Testis (tissue), 3 donors: ENCODE results near the gene PGLYRP2. TPM values are rescaled to one million over a fixed set of nuclear protein-coding genes. Genes with fewer than 3 reads are reported as not detected.

ENCODE experiments used
- DNase-seq: peaks from one replicate; pipeline ENCODE4 v3.0.0-alpha.2; 2019
- H3K27ac ChIP-seq, 2 donors: fragments of 200-600 bp; sonication (generic); one replicate each; pipeline ENCODE4 v1.5.1; 2019
- H3K27me3 ChIP-seq: fragments of 200-600 bp; sonication (generic); one replicate; pipeline ENCODE4 v1.5.1; 2019
- H3K36me3 ChIP-seq: fragments of 200-600 bp; sonication (generic); one replicate; pipeline ENCODE4 v1.5.1; 2017; ENCODE audit warnings: low read depth; ENCODE audit errors: missing control alignments
- H3K4me1 ChIP-seq: fragments of 200-600 bp; sonication (generic); one replicate; pipeline ENCODE4 v1.5.1; 2019
- H3K4me3 ChIP-seq, 2 donors: fragments of 200-600 bp; sonication (generic); one replicate each; pipeline ENCODE4 v1.5.1; 2017 to 2019
- H3K9me3 ChIP-seq: fragments of 200-600 bp; sonication (generic); one replicate; pipeline ENCODE4 v1.5.1; 2017
- CTCF ChIP-seq, 3 experiments: fragments of 450-650 bp in 2 of 3; fragments of 200-600 bp in 1 of 3; sonication (generic) in 1 of 3; IDR thresholded peaks; one replicate each; pipeline ENCODE4 v1.5.1; 2016 to 2019; ENCODE audit warnings: antibody characterized with exemption in 3 of 3, mild to moderate bottlenecking in 2 of 3, moderate library complexity in 1 of 3
- POLR2A ChIP-seq: fragments of 450-650 bp; IDR thresholded peaks from one replicate; pipeline ENCODE4 v1.6.1; 2017; ENCODE audit warnings: antibody characterized with exemption, mild to moderate bottlenecking, moderate library complexity
- WGBS, 2 donors: methylation state at CpG; one replicate each; pipeline ENCODE4 v1.1.5; 2018; 5-methylcytosine and 5-hydroxymethylcytosine counted together
- intact Hi-C: fragments of 100-400 bp; cut with DNase I; formaldehyde crosslinking; loops from one replicate; pipeline ENCODE4 v1.15.1; 2023; ENCODE audit warnings: low total_unique reads
- polyA plus RNA-seq: library from polyadenylated mRNA; stranded (reverse); fragments of 350-450 nt; fragmentation: Illumina TruSeq; extraction: RNeasy Lipid Tissue Mini Kit (QIAGEN cat#74804); gene quantifications from one replicate; pipeline ENCODE4 v1.2.3, GENCODE V29; 2014; ENCODE audit warnings: low read depth, low replicate concordance; ENCODE audit not compliant: insufficient read depth
- total RNA-seq, 2 donors: library from RNA; depleted of rRNA; stranded (reverse); fragments of >200 nt; gene quantifications; one replicate each; pipeline ENCODE4 v1.2.3, GENCODE V29; 2016

PGLYRP2 gene
- total and polyA plus RNA-seq, 3 donors from 2014 or later: 27.8 to 44.4 (median 43.7) TPM

DNA sequence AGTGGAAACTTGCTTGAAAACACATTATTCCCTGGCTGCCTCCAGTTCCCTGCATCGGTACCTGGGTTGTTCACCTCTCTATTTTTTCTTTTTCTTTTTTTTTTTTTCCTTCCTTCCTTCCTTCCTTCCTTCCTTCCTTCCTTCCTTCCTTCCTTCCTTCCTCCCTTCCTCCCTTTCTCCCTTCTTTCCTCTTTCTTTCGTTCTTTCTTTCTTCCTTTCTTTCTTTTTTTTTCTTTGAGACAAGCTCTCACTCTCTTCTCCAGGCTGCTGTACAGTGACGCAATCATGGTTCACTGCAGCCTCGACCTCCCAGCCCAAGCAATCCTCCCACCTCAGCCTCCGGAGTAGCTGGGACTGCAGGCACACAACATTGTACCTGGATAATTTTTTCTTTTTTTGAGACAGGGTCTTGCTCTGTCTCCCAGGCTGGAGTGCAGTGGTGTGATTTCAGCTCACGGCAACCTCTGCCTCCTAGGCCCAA is 11.5 kb downstream of the PGLYRP2 start:
- no peaks in the 10 kb centered on the region for H3K27me3 ChIP-seq
- WGBS, 2 donors: 77 to 82% methylated on average over 6 of the region's 6 CpGs

GRCh38 chr19:15466851-15467733 is 12.2 kb downstream of the PGLYRP2 start:
- 57 to 67% methylated on average over 8 of the region's 8 CpGs for whole genome bisulfite sequencing, 2 donors

More for the DNA sequence above, 11.5 kb downstream of the PGLYRP2 start:
- TF ChIP-seq POLR2A (no peak), CTCF (IDR thresholded peaks at IDR 0.05) (no peak)
- no peaks in the 10 kb centered on the region for H3K36me3 ChIP-seq
- intact Hi-C loops: no loop called here
- H3K4me3 ChIP-seq: no peak overlapping the region
- no peaks in the 10 kb centered on the region for H3K9me3 ChIP-seq
- no peaks in the 10 kb centered on the region for H3K4me1 ChIP-seq
- DNase-seq: no peak
- no peak overlapping the region for H3K27ac ChIP-seq

GRCh38 chr19:15464394-15465385 is 14.6 kb downstream of the PGLYRP2 start, which contains the start of gene RASAL3:
TSS of gene RASAL3 (minus strand) at chr19:15464544. CDS start at chr19:15464358, 186 bp downstream.
- Histone ChIP-seq H3K36me3 (no peaks in the 10 kb centered on the region), H3K4me3 (peak within 1 kb of the TSS in 1 of 2 donors; percentile 38), H3K27me3 (no peaks in the 10 kb centered on the region), H3K27ac (no peak within 1 kb of the TSS), H3K9me3 (no peaks in the 10 kb centered on the region), H3K4me1 (no peaks in the 10 kb centered on the region)
- no peak for TF ChIP-seq POLR2A
- no peak for TF ChIP-seq CTCF (IDR thresholded peaks at IDR 0.05)
- WGBS, 2 donors: 32 to 36% methylated on average over 16 to 17 of the region's 17 CpGs
- intact Hi-C loops: no loop called here
- no peak for DNase-seq

More at GRCh38 chr19:15466851-15467733, 12.2 kb downstream of the PGLYRP2 start:
- H3K9me3 ChIP-seq: no peaks in the 10 kb centered on the region
- DNase-seq: no peak
- H3K27me3 ChIP-seq: no peaks in the 10 kb centered on the region
- no peak for TF ChIP-seq CTCF (IDR thresholded peaks at IDR 0.05)
- TF ChIP-seq POLR2A: no peak
- H3K4me1 ChIP-seq: no peaks in the 10 kb centered on the region
- intact Hi-C loops: no loop called here
- no peak overlapping the region for H3K4me3 ChIP-seq
- no peaks in the 10 kb centered on the region for H3K36me3 ChIP-seq
- H3K27ac ChIP-seq: no peak overlapping the region

DNA sequence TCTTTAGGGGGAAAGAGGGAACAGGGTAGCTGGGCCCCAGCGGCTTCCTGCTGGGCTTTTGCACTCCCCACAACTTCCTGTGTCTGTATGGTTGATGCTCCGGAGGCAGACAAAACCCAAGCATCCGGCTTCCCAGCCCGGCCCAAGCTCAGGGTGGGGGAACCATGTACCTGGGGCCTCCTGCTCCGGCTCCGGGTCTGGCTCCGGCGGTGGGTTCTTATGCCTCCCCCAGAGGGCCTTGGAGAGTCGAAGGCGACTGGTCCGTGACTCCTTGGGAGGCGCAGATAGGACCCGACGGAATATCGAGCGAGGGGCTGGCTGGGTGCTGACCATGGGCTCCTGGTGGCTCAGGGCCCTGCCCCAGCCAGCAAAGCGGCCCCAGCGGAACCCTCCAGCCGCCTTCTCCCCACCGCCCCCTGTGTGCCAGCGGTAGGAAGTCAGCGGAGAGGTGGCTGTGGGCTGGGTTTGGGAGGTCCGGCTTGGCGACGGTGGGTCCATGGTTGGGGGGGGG is 15.4 kb downstream of the PGLYRP2 start:
- no peak for DNase-seq

More for the DNA sequence above, 15.4 kb downstream of the PGLYRP2 start:
- Histone ChIP-seq H3K36me3 (no peaks in the 10 kb centered on the region), H3K9me3 (no peaks in the 10 kb centered on the region), H3K4me3 (peak overlapping the region in 1 of 2 donors; percentile 38), H3K4me1 (no peaks in the 10 kb centered on the region), H3K27me3 (no peaks in the 10 kb centered on the region), H3K27ac (no peak overlapping the region)
- TF ChIP-seq POLR2A: no peak
- no peak for TF ChIP-seq CTCF (IDR thresholded peaks at IDR 0.05)
- WGBS, 2 donors: 27 to 80% methylated on average over 1 to 21 of the region's 25 CpGs
- intact Hi-C loops: no loop called here
